DND-41 (cell line): ENCODE measurements around the gene MTFMT.

Experiments used
- CTCF ChIP-seq: IDR thresholded peaks from 2 replicates; pipeline ENCODE4 v1.5.1; 2012; ENCODE audit warnings: borderline replicate concordance, low read length, moderate library complexity, mild to moderate bottlenecking; ENCODE audit not compliant: poor library complexity, severe bottlenecking; ENCODE audit errors: extremely low read depth
- EZH2 ChIP-seq: IDR thresholded peaks from 3 replicates; pipeline ENCODE4 v1.6.1; 2012; ENCODE audit warnings: borderline replicate concordance, low read depth, mild to moderate bottlenecking, moderate library complexity, low read length, inconsistent platforms; ENCODE audit not compliant: severe bottlenecking

GRCh38 chr15:64975390-64975789, 54.0 kb downstream of the MTFMT start:
- TF ChIP-seq CTCF (no peak), EZH2 (no peak)
